Measurements from ENCODE around the gene LILRB5.
"Not testable (repeated sequence)": the region's sequence is repeated elsewhere in the genome, so short reads cannot be mapped to it uniquely, and the experiment has no call there.

LILRB5 gene

GRCh38 chr19:54257116-54257480 lies at the start of gene LILRB5:
LILRB5 (minus strand) TSS chr19:54257273; CDS start chr19:54257193, 80 bp downstream.
- no peak for DNase-seq

- DNase-seq = no peak
These were observed 48.1 kb upstream of the LILRB5 start for GRCh38 chr19:54305141-54305540.

GRCh38 chr19:54302257-54302656 lies 45.2 kb upstream of the LILRB5 start:
- no peak for DNase-seq

- DNase-seq = no peak
These were observed 42.4 kb upstream of the LILRB5 start for GRCh38 chr19:54299515-54299914.

- no peak for DNase-seq
These were observed 42.0 kb upstream of the LILRB5 start for GRCh38 chr19:54299126-54299498.

- DNase-seq = no peak
These were observed 41.5 kb upstream of the LILRB5 start for GRCh38 chr19:54298357-54299125.

- DNase-seq = no peak
These were observed 40.8 kb upstream of the LILRB5 start for GRCh38 chr19:54297759-54298305.

- DNase-seq = no peak
These were observed 37.5 kb upstream of the LILRB5 start for GRCh38 chr19:54294539-54294938.

GRCh38 chr19:54289160-54289559 lies 32.1 kb upstream of the LILRB5 start:
- not testable (repeated sequence) for DNase-seq

- no peak for DNase-seq
These were observed 30.4 kb upstream of the LILRB5 start for GRCh38 chr19:54287456-54287855.

GRCh38 chr19:54286283-54286682 lies 29.2 kb upstream of the LILRB5 start:
- not testable (repeated sequence) for DNase-seq

GRCh38 chr19:54285427-54286056 lies 28.5 kb upstream of the LILRB5 start:
- DNase-seq = not testable (repeated sequence)

GRCh38 chr19:54282686-54283470 lies 25.8 kb upstream of the LILRB5 start:
- no peak for DNase-seq

GRCh38 chr19:54281729-54282075 lies 24.6 kb upstream of the LILRB5 start:
- DNase-seq = not testable (repeated sequence)

GRCh38 chr19:54281007-54281728 lies 24.1 kb upstream of the LILRB5 start, which contains the start of gene LILRB2:
LILRB2 (minus strand) TSS chr19:54281110; CDS start chr19:54280496, 614 bp downstream.
- DNase-seq = no peak

GRCh38 chr19:54280441-54280840 lies 23.4 kb upstream of the LILRB5 start:
- DNase-seq = not testable (repeated sequence)

- DNase-seq = not testable (repeated sequence)
These were observed 23.0 kb upstream of the LILRB5 start for GRCh38 chr19:54280025-54280424.

- no peak for DNase-seq
These were observed 22.4 kb upstream of the LILRB5 start for GRCh38 chr19:54279406-54279962.

- DNase-seq = not testable (repeated sequence)
These were observed 21.6 kb upstream of the LILRB5 start for GRCh38 chr19:54278571-54279195.

GRCh38 chr19:54278056-54278455 lies 21.0 kb upstream of the LILRB5 start:
- DNase-seq = not testable (repeated sequence)

GRCh38 chr19:54277111-54277615 lies 20.1 kb upstream of the LILRB5 start:
- not testable (repeated sequence) for DNase-seq

- DNase-seq = no peak
These were observed 18.9 kb upstream of the LILRB5 start for GRCh38 chr19:54275951-54276350.
